IgD-negative memory B cell (primary cell): ENCODE measurements around the gene MYH10. TPM values are rescaled to one million over a fixed set of nuclear protein-coding genes. Genes with fewer than 3 reads are reported as not detected.

Experiments used
- H3K27ac Mint-ChIP-seq, 3 donors: one replicate each; pipeline ENCODE4 v1.8.0; 2020 to 2022; ENCODE audit warnings: mild to moderate bottlenecking in 3 of 3, mixed read lengths in 3 of 3, moderate library complexity in 1 of 3
- H3K27me3 Mint-ChIP-seq: one replicate; pipeline ENCODE4 v1.8.0; 2021; ENCODE audit warnings: mixed read lengths
- H3K36me3 Mint-ChIP-seq: one replicate; pipeline ENCODE4 v1.8.0; 2020; ENCODE audit warnings: mild to moderate bottlenecking, mixed read lengths
- H3K4me1 Mint-ChIP-seq, 3 donors: one replicate each; pipeline ENCODE4 v1.8.0; 2020 to 2022; ENCODE audit warnings: mixed read lengths in 3 of 3, mild to moderate bottlenecking in 1 of 3
- H3K4me3 Mint-ChIP-seq, 4 donors: one replicate each; pipeline ENCODE4 v1.8.0; 2020 to 2022; ENCODE audit warnings: mild to moderate bottlenecking in 4 of 4, mixed read lengths in 4 of 4, moderate library complexity in 3 of 4
- H3K9me3 Mint-ChIP-seq, 3 donors: one replicate each; pipeline ENCODE4 v1.8.0; 2020 to 2021; ENCODE audit warnings: mixed read lengths in 3 of 3, mild to moderate bottlenecking in 1 of 3
- polyA plus RNA-seq: library from polyadenylated mRNA; unstranded; fragments of 300-500 nt; fragmentation: Illumina TruSeq; gene quantifications from one replicate; pipeline ENCODE4 v1.2.3, GENCODE V29; 2021

Gene MYH10
- polyA plus RNA-seq, 1 donor from 2014 or later, result 1.7 TPM

DNA sequence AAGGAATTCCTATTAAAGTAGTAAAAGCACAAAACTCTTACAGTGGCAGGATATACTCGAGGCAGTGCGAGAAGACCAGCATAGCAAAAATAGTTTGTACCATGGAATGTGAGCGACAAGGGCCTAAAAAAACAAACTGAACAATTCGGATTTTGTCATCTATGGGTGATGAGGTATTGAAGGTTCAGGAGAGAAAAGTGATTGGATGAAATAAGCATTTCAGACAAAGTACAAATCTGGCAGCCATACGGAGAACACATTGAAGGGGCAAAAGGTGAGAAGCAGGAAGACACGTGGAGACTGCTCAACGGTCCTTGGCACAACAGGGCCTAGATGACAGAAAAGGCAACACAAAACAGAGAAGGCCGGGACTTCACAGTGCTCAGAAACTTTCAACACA, 22.5 kb downstream of the MYH10 start:
- Mint-ChIP-seq H3K4me3 (no peak overlapping the region), H3K36me3 (no peaks in the 10 kb centered on the region), H3K4me1 (no peaks in the 10 kb centered on the region), H3K27ac (no peak overlapping the region), H3K27me3 (peaks cover 15% of the 10 kb centered on the region), H3K9me3 (peaks cover 0 to 4% (median 0%) of the 10 kb centered on the region in 3 donors)

DNA sequence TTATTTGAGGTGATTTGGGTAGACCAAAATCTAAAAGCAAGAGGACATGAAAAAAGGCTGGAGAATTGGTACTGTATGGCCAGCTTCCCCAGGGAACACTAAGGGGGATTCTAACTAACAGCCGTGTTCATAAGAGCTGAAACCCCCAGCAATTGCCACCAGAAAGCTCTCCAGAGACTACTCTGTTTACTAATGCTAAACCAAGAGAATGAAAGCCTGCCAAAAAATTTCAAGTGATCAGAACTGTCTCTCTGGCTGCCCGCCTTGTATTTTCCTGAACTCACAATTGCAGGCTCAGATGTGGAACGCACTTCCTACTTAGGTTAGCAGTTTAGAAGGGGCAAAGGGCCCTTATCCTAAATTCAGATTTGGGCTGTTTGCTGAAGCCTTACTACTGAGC, 24.1 kb downstream of the MYH10 start:
- peaks cover 14% of the 10 kb centered on the region for H3K27me3 Mint-ChIP-seq
- H3K4me1 Mint-ChIP-seq, result no peaks in the 10 kb centered on the region
- peaks cover 0 to 4% (median 0%) of the 10 kb centered on the region in 3 donors for H3K9me3 Mint-ChIP-seq
- no peak overlapping the region for H3K27ac Mint-ChIP-seq
- H3K4me3 Mint-ChIP-seq, result no peak overlapping the region
- no peaks in the 10 kb centered on the region for H3K36me3 Mint-ChIP-seq

DNA sequence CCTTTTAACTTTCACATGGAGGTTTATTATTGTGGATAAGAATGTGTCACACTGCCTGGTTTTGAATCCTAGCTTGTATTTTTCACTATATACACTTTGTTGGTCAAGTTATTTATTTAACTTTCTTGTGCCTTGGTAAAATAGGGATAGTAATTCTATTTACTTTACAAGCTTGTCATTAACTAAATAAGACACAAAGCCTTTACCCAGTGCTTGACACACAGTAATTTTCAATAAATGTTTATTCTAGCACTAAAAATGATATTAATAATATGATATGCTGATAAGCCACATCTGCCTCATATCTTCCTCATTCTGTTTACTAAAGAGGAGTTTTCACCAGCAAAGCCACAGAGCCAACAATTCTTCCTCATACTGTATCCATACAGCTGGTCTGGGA, 27.8 kb downstream of the MYH10 start:
- H3K4me3 Mint-ChIP-seq, result no peak overlapping the region

DNA sequence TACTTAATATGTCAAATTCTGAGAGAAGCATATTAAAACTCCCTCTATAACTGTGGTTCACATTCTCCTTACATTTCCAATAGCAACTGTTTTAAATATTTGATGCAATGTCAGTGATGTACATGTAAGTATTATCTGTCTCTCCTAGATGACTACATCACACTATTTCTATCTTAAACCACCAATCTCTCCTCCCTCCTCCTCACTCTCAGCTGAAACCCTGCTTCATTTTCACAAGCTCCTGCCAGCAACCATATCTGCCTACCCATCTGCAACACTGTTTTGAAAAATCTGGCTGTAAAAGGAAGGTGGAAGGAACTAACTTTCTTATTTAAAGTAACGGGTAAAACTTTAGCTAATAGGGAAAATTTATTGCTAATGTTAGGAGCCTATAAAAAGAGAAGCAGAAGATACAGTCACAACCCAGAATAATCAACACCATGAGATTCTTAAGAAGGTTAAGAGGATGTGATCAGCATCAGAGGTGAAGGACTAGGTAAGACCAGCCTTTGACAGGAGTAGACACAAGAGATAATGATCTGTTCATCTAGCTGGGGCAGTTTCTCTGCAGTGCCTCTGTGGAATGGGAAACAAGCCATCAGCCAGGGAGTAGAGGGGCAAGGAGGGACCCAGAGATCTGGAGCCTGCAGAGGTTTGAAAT, 31.0 kb downstream of the MYH10 start:
- H3K4me3 Mint-ChIP-seq, result no peak overlapping the region

More for the DNA sequence above, 27.8 kb downstream of the MYH10 start:
- H3K27ac Mint-ChIP-seq, result no peak overlapping the region
- H3K27me3 Mint-ChIP-seq, result peaks cover 14% of the 10 kb centered on the region
- no peaks in the 10 kb centered on the region for H3K36me3 Mint-ChIP-seq
- H3K9me3 Mint-ChIP-seq, result no peaks in the 10 kb centered on the region
- no peaks in the 10 kb centered on the region for H3K4me1 Mint-ChIP-seq

DNA sequence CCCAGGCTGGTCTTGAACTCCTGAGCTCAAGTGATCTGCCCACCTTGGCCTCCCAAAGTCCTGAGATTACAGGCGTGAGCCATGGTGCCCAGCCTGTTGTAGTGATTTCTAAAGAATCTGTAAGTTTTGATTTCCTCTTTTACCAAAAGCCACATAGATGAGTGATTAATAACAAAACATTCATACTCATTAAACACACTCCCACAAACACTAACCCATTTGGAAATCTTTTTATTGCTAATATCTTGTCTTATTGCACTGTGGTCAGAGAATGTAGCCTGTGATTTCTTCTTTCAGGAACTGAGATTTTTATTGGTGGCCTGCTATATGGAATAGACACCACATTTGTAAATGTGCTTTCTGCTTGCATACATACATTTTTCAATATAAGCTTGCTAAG, 31.6 kb downstream of the MYH10 start:
- H3K27me3 Mint-ChIP-seq, result peaks cover 1% of the 10 kb centered on the region
- H3K4me3 Mint-ChIP-seq, result no peak overlapping the region
- H3K9me3 Mint-ChIP-seq, result no peaks in the 10 kb centered on the region
- no peaks in the 10 kb centered on the region for H3K4me1 Mint-ChIP-seq
- H3K27ac Mint-ChIP-seq, result no peak overlapping the region
- H3K36me3 Mint-ChIP-seq, result no peaks in the 10 kb centered on the region

More for the DNA sequence above, 31.0 kb downstream of the MYH10 start:
- H3K9me3 Mint-ChIP-seq, result no peaks in the 10 kb centered on the region
- H3K27ac Mint-ChIP-seq, result no peak overlapping the region
- H3K36me3 Mint-ChIP-seq, result no peaks in the 10 kb centered on the region
- H3K27me3 Mint-ChIP-seq, result peaks cover 1% of the 10 kb centered on the region
- no peaks in the 10 kb centered on the region for H3K4me1 Mint-ChIP-seq

DNA sequence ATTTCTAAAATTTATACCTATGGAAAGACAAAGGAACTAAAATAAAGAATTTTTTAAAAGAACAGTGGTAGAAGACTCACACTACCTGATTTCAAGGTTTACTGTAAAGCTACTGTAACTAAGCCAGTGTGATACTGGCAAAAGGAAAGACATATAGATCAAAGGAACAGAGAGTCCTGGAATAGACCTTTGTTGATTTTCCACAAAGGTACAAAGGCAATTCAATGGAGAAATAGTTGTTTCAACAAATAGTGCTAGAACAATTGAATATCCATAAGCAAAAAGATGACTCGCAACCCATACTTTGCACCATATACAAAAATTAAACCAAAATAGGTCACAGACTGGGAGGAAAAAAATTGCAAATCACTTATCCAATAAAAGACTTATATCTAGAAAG, 36.7 kb downstream of the MYH10 start:
- H3K36me3 Mint-ChIP-seq, result no peaks in the 10 kb centered on the region
- peaks cover 8% of the 10 kb centered on the region for H3K27me3 Mint-ChIP-seq
- no peak overlapping the region for H3K27ac Mint-ChIP-seq
- H3K9me3 Mint-ChIP-seq, result no peaks in the 10 kb centered on the region
- no peak overlapping the region for H3K4me3 Mint-ChIP-seq
- no peaks in the 10 kb centered on the region for H3K4me1 Mint-ChIP-seq

DNA sequence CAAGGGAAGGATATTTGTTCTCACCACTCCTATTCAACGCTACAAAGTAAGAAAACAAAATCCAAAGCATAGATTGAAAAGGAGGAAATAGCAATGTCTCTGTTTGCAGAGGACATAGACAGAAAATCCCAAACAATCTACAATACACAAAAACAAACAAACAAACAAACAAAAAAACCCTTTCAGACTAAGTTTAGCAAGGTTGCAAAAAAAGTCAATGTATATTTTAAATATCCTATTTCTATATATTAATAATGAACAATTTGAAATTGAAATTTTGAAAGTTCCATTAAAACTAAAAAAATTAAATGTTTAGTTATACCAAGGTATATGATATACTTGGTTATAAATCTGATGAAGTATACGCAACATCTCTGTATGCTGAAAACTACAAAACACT, 37.2 kb downstream of the MYH10 start:
- Mint-ChIP-seq H3K27me3 (peaks cover 8% of the 10 kb centered on the region), H3K27ac (no peak overlapping the region), H3K4me3 (no peak overlapping the region), H3K36me3 (no peaks in the 10 kb centered on the region), H3K9me3 (no peaks in the 10 kb centered on the region), H3K4me1 (no peaks in the 10 kb centered on the region)

DNA sequence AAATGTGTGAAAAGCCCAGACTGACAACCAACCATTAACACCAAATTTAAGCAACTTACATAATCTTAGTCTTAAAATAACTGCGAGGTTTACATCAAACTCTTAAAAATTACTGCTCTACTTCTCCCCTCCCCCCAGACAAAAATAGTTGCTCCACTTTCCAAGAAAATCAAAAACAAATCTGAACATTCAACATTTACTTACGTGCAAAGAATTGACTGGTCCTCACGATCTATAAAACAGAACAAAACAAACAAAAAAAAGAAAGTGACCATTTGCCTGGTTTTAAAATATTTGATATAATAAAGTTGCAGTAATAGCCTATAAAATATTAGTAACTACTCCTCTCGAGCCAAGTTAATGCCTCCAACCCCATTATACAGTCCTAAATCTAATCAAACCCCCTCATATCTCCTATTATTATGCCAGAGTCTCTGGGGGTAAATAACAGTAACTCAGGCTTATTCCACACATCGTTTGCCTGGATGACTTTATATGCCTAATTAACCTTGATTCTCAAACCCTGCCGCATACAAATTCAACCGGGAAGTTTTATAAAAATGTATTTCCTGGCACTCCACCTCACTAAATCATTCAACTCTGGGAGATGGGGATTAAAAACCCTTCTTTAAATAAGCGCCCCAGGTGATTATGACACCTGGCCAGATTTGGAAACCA, 41.5 kb downstream of the MYH10 start:
- H3K27me3 Mint-ChIP-seq, result peaks cover 17% of the 10 kb centered on the region
- no peaks in the 10 kb centered on the region for H3K36me3 Mint-ChIP-seq
- no peaks in the 10 kb centered on the region for H3K4me1 Mint-ChIP-seq
- H3K4me3 Mint-ChIP-seq, result no peak overlapping the region
- H3K9me3 Mint-ChIP-seq, result peaks cover 0 to under 1% (median 0%) of the 10 kb centered on the region in 3 donors
- no peak overlapping the region for H3K27ac Mint-ChIP-seq

DNA sequence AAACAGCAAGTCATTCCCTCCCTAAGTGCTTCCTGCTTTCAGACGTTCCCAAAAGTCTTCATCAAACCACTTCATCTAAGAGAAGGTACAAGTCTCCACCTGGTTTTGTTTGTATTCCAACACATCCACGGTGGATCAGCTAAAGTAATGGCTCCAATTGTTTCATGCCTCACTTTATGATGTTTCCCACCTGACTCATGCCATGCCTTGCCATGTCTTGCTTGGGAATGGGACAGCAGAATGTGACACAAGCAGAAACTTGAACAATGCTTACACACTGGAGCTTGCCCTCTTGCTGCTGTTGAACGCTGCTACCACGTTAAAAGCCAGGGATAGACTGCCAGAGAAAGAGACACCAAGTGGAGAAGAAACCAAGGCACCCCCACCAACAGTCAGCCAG, 43.8 kb downstream of the MYH10 start:
- H3K4me3 Mint-ChIP-seq, result no peak overlapping the region
- H3K4me1 Mint-ChIP-seq, result no peaks in the 10 kb centered on the region
- no peaks in the 10 kb centered on the region for H3K36me3 Mint-ChIP-seq
- H3K27me3 Mint-ChIP-seq, result peaks cover 14% of the 10 kb centered on the region
- peaks cover 0 to 1% (median 0%) of the 10 kb centered on the region in 3 donors for H3K9me3 Mint-ChIP-seq
- H3K27ac Mint-ChIP-seq, result no peak overlapping the region

DNA sequence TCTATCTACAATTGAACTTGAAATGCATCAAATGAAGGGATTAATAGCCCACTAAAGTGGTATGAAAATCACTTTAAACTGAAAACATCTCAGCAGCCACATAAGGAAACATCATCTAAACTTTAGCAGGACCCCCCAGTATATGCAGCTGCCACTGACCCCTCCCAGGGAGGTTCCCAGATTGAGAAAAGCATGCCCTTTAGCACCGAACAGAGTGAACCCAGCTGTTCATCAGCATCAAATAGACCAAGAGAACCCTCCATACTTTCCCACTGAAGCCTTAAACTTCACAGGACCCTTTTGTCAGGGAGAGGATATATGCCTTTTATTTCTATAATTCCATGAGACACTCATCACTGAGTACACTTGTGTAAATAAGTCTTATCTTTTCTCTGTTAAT, 44.6 kb downstream of the MYH10 start:
- H3K27ac Mint-ChIP-seq, result no peak overlapping the region
- H3K4me3 Mint-ChIP-seq, result no peak overlapping the region
- peaks cover 0 to 1% (median 0%) of the 10 kb centered on the region in 3 donors for H3K9me3 Mint-ChIP-seq
- no peaks in the 10 kb centered on the region for H3K36me3 Mint-ChIP-seq
- H3K4me1 Mint-ChIP-seq, result no peaks in the 10 kb centered on the region
- H3K27me3 Mint-ChIP-seq, result peaks cover 10% of the 10 kb centered on the region

DNA sequence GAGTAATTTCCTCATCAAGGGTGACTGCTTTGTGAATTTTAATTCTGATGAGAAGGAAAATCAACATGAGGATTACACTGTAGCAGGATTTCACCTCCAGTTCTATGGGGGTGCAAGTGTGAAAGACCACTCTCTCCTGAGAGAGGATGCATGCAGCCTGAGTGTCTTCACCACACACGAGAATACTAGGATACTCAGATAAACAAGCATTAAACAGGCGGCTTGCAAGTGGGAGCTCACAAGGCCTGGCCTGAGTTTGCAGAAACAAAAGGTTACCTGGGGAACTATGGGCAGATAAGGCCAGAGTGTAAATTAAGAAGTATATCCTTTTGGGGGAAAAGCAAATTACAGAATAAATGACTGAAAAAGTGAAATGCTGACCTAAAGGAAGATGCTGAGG, 46.6 kb downstream of the MYH10 start:
- H3K36me3 Mint-ChIP-seq, result no peaks in the 10 kb centered on the region
- H3K27ac Mint-ChIP-seq, result no peak overlapping the region
- H3K4me3 Mint-ChIP-seq, result no peak overlapping the region
- peaks cover 0 to 1% (median 0%) of the 10 kb centered on the region in 3 donors for H3K9me3 Mint-ChIP-seq
- no peaks in the 10 kb centered on the region for H3K4me1 Mint-ChIP-seq
- peaks cover 10% of the 10 kb centered on the region for H3K27me3 Mint-ChIP-seq

DNA sequence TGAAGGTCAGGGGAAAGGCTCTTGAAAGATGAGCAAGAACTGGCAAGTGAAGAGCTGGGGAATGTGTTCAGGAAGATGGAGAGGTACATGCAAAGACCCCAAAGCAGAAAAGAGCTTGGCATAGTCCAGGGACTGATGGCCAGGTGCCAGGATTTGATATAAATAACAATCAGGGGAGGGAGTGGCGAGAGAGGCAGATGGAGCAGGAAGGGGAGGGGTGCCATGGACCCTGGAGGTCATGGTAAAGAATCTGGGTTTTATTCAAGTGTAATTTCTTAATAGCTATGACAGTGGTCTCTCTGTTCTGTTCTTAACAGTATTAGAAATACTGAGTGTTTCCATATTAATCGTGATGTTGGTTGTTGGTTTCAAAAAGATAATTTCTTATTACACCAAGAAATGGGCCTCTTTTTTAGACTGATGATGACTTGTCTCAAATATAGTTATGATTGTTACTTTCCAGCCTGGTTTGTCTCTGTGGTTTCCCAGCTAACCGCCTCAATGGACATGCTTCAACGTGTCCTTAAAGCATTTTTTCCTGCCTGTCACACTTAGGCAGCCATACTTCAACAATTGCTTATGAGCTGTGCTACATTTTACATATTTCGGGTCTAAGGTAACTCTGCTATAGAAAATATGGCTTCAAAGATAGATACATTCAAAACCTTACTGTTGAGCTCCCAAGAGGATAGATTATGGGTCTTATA, 49.4 kb downstream of the MYH10 start:
- H3K36me3 Mint-ChIP-seq, result no peaks in the 10 kb centered on the region
- no peaks in the 10 kb centered on the region for H3K4me1 Mint-ChIP-seq
- peaks cover 2% of the 10 kb centered on the region for H3K27me3 Mint-ChIP-seq
- peaks cover 0 to 1% (median 0%) of the 10 kb centered on the region in 3 donors for H3K9me3 Mint-ChIP-seq
- H3K27ac Mint-ChIP-seq, result no peak overlapping the region
- H3K4me3 Mint-ChIP-seq, result no peak overlapping the region

DNA sequence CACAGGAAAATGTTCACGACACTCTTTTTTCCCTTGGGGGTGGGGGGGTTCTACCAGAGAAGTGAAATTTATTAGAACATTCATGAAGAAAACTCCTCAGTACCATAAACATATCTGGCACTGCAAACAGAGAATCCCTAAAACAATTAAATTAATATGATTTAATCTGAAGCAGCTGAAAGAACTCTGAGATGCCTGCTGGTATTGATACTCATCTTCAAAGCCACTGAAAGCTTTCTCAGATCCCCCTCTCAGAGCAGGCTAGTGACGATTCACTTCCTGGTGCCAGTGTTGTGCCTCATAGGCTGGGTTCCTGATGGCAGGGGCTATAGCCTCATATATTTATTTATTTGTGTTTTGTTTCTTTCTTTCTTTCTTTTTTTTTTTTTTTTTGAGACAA, 52.7 kb downstream of the MYH10 start:
- Mint-ChIP-seq H3K36me3 (no peaks in the 10 kb centered on the region), H3K9me3 (no peaks in the 10 kb centered on the region), H3K27me3 (no peaks in the 10 kb centered on the region), H3K27ac (no peak overlapping the region), H3K4me3 (no peak overlapping the region), H3K4me1 (no peaks in the 10 kb centered on the region)

DNA sequence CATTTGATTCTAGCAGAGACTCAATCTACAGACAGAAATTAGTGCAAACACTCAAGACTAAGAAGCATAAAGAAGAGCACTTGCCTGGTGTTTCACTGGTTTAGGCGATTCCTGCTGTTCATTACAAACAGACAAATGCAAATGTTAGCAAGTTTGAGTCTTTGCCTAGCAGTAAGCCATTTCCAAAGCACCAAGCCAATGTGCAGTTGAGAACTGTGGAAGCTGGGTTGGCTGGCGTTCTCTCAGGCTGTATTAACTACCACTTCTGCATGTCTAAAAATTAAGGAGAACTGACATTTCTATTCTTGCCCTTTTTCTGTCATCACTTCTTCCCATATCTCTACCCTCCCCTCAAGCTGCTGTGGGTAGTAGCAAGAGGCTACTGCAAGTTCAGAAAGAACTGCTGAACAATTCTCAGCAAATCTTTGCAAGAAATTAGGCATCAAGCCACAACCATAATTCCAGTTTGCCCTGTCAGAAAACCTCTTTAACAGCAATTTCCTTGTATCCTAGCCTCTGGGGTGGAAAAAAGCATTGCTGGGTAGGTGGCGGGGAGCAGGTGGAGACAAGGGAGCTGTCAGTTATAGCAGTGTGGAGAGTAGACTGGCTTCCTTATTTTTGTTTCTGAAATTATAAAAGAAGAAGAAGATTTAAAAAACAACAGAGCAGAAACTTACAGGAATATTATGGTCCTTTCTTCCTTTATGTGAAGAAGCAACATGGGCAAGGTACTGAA, 53.8 kb downstream of the MYH10 start:
- Mint-ChIP-seq H3K27me3 (no peaks in the 10 kb centered on the region), H3K36me3 (no peaks in the 10 kb centered on the region), H3K9me3 (no peaks in the 10 kb centered on the region), H3K27ac (no peak overlapping the region), H3K4me3 (no peak overlapping the region), H3K4me1 (no peaks in the 10 kb centered on the region)

DNA sequence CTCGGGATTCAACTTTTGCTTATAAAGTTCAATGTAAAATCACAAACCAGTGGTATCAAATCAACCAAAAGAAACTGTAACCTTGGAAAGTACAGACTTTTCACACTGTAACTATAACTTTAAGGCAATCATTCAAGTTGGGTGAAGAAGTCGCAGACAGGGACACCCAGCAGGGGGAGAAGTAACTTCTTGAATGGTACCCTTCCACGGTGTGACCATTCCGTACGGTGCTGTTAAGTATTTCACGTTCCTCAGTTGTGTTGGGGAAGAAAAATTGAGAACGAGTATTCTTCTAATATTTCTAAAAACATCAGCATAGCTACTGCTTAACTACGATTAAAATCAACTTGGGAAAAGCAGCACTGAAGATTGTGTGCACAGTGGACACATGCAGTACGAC, 55.8 kb downstream of the MYH10 start:
- Mint-ChIP-seq H3K4me1 (no peaks in the 10 kb centered on the region), H3K36me3 (no peaks in the 10 kb centered on the region), H3K27me3 (no peaks in the 10 kb centered on the region), H3K27ac (no peak overlapping the region), H3K4me3 (no peak overlapping the region), H3K9me3 (no peaks in the 10 kb centered on the region)
